HFF-Myc (cell line): ENCODE measurements around the gene IGFL3.

Experiments used
- DNase-seq: peaks from one replicate; pipeline ENCODE4 v3.0.0-alpha.2; 2011; ENCODE audit warnings: low read depth; ENCODE audit errors: extremely low read depth
- H3K4me3 ChIP-seq: replicated peaks from 2 replicates; pipeline ENCODE4 v1.5.1; 2011; ENCODE audit warnings: low read depth, mild to moderate bottlenecking, control low read depth, low read length
- TF ChIP-seq, protein P1 (sequence below): IDR thresholded peaks from 2 replicates; pipeline ENCODE4 v1.5.1; 2012; ENCODE audit warnings: mild to moderate bottlenecking, low read depth, low read length, control low read depth; ENCODE audit errors: missing control alignments

IGFL3 gene

DNA sequence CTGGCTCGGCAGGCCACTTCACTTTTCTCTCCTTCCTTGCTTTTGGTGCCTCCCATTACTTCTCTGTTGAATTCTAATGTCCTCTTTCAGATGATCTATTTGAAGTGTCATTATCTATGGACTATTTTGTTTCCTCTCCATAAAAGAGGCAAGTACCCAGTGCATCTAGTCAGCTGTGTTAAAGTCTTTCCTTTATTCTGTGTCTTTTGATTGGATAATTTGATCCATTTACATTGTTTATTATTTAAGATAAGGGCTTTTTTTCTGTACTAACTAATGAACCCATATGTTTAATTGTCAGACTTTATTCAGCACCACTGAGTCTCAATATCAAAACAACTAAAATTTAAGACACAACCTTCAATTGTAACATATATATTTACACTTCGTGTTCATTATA lies 36.4 kb downstream of the IGFL3 start:
- DNase-seq = no peak
- TF ChIP-seq, protein P1, sequence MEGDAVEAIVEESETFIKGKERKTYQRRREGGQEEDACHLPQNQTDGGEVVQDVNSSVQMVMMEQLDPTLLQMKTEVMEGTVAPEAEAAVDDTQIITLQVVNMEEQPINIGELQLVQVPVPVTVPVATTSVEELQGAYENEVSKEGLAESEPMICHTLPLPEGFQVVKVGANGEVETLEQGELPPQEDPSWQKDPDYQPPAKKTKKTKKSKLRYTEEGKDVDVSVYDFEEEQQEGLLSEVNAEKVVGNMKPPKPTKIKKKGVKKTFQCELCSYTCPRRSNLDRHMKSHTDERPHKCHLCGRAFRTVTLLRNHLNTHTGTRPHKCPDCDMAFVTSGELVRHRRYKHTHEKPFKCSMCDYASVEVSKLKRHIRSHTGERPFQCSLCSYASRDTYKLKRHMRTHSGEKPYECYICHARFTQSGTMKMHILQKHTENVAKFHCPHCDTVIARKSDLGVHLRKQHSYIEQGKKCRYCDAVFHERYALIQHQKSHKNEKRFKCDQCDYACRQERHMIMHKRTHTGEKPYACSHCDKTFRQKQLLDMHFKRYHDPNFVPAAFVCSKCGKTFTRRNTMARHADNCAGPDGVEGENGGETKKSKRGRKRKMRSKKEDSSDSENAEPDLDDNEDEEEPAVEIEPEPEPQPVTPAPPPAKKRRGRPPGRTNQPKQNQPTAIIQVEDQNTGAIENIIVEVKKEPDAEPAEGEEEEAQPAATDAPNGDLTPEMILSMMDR = no peak
- H3K4me3 ChIP-seq = no peak overlapping the region

DNA sequence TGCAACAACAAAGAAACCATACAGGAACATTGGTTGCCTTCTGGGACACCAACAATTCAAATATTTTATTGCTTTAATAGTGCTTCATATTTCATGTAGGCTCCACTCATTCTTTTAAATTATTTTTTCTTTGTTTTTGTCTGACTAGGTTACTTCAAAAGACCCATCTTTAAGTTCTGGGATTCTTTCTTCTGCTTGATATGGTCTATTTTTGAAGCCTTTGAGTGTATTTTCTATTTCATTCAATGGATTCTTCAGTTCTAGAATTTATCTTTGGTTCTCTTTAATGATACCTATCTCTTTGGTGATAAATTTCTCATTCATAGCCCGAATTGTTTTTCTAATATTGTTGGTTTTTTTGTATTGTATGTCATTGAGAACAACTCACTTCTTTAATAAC lies 38.6 kb downstream of the IGFL3 start:
- no peak for DNase-seq
- TF ChIP-seq, protein P1 = no peak
- no peak overlapping the region for H3K4me3 ChIP-seq

DNA sequence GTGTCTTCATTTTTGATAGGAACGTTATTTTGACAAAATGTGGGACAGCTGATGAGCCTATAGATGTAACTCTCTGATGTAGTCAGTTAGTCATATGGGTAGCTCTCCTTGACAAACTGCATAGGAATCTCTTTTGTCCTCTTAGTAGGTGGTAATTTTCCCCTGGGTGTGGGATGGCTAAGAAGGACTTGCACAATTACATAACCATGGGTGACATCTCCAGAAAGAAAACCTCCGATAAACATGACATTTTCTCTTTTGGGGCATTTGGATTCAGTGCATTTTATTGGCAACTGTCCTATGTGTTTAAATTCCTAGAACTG lies 41.8 kb downstream of the IGFL3 start:
- TF ChIP-seq, protein P1 = no peak
- no peak for DNase-seq
- no peak overlapping the region for H3K4me3 ChIP-seq

DNA sequence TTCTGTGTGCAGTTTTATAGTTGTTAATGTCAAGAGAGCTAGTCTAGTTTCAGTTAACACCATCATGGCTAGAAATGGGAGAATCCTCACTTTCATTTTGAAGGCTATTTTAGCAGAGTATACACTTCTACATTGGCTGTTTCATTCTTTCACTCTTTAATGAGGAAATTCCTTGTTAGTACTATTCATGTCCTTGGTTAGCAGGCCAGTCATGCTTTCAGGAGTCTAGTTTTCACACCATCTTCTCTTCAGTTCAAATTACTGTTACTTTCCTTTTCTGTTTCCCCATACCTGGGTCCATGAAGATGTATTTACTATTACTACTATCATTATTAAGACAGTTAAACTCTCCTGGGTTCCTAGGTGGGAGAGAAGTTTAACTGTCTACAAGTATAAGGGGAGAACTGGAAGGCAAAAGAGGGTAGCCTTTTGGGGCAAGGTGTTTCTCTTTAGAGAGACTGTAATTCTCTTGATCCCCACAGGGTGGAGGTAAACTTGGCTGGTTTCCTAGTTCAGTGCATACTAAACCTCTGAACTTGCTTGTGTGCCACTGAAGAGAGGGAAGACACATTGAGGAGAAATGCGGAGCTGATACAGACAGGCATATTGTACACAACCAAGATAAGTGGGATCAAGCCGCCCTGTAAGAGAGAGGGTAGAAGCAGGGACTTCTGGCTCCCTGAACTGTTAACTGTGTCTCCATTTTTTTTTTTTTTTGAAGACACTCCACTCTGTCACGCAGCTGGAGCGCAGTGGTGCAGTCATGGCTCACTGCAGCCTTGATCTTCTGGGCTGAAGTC lies 42.4 kb downstream of the IGFL3 start:
- no peak for DNase-seq
- H3K4me3 ChIP-seq = no peak overlapping the region
- TF ChIP-seq, protein P1 = peak; percentile 60

DNA sequence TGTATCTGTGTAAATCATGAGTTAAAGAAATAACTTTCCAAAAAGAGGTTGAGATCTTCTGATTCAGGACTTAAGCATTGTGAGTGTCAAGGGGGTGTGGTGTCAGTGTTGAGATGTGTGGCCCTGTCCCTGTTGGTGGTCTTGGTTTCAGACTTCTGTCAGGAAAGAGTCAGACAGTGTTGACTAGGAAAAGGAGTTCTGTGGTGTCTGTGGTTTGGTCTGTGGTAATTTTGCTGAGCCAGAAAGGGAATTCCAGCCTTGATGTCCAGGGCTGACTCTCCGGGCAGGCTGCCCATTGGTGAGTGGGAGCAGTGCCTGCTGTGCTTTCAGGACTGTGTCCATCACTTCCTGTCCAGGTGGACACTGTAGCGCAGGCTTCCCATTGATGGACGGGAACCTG lies 43.9 kb downstream of the IGFL3 start:
- DNase-seq = no peak

DNA sequence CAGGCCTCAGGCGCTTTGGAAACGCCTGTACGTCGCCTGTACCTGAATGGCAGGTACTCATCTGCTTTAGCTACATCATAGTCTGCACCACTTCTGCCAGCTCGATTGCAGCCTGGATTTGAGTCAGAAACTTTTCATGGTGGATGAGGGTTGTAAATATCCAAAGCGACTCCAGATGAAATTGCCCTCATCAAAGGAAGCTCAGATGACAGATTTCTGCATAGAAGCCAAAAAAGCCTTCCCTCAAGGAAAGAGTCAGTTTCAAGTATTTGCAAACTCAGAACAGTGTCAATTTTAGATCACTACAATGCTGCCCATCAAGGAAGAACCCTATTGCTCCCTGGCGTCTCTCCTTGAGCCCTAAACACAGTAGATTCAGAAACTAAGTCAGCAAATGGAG lies 44.9 kb downstream of the IGFL3 start:
- TF ChIP-seq, protein P1 = no peak
- DNase-seq = no peak
- no peak overlapping the region for H3K4me3 ChIP-seq

More for the DNA sequence above, 43.9 kb downstream of the IGFL3 start:
- no peak overlapping the region for H3K4me3 ChIP-seq
- TF ChIP-seq, protein P1 = no peak
